NCI-H345 treated with DMSO at 0.1 percent for 48 hours (cell line): ENCODE measurements around the gene SLC35F6.

ENCODE experiments used
- DNase-seq: peaks from one replicate; lab custom pipeline; 2025; ENCODE audit not compliant: unreplicated experiment; lab: John Stamatoyannopoulos, UW

The SLC35F6 gene

GRCh38 chr2:26818255-26818654 is 54.2 kb downstream of the SLC35F6 start:
- DNase-seq: no peak

GRCh38 chr2:26818972-26819371 is 54.9 kb downstream of the SLC35F6 start:
- DNase-seq: no peak

GRCh38 chr2:26820932-26821331 is 56.8 kb downstream of the SLC35F6 start:
- DNase-seq: no peak

- DNase-seq: no peak
These were observed 58.8 kb downstream of the SLC35F6 start for GRCh38 chr2:26822877-26823276.
